ENCODE measurements around the gene HCFC1R1. TPM values are rescaled to one million over a fixed set of nuclear protein-coding genes. Genes with fewer than 3 reads are reported as not detected.

Gene HCFC1R1
- total RNA-seq, 4 donors from 2014 or later, result 27.5 to 41.5 (median 31.9) TPM

- H3K4me3 ChIP-seq (ENCODE audit: low read depth, poor library complexity, severe bottlenecking), result no peak overlapping the region
- DNase-seq (ENCODE audit: low spot score in 2 of 2), result no peak
- WGBS, 2 donors, result 70 to 71% methylated on average over 5 of the region's 5 CpGs
- TF ChIP-seq, protein P1, sequence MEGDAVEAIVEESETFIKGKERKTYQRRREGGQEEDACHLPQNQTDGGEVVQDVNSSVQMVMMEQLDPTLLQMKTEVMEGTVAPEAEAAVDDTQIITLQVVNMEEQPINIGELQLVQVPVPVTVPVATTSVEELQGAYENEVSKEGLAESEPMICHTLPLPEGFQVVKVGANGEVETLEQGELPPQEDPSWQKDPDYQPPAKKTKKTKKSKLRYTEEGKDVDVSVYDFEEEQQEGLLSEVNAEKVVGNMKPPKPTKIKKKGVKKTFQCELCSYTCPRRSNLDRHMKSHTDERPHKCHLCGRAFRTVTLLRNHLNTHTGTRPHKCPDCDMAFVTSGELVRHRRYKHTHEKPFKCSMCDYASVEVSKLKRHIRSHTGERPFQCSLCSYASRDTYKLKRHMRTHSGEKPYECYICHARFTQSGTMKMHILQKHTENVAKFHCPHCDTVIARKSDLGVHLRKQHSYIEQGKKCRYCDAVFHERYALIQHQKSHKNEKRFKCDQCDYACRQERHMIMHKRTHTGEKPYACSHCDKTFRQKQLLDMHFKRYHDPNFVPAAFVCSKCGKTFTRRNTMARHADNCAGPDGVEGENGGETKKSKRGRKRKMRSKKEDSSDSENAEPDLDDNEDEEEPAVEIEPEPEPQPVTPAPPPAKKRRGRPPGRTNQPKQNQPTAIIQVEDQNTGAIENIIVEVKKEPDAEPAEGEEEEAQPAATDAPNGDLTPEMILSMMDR (IDR thresholded peaks at IDR 0.05), result no peak
- no peak for TF ChIP-seq POLR2A (IDR thresholded peaks at IDR 0.05)
- intact Hi-C loops (cut with DNase I; ENCODE audit: low total_unique reads), result no loop called here
These were observed 50.6 kb downstream of the HCFC1R1 start for GRCh38 chr16:2973093-2973492.

Other genes with a start within 250 kb of the HCFC1R1 start
- gene ELOB, start 246.7 kb downstream of the HCFC1R1 start, total RNA-seq, result 1,000 to 10,000 TPM in 1 of 4 donors, 100 to 1,000 TPM in 3; 244 to 2,128 (median 328) TPM
- gene PRSS33, start 236.4 kb downstream of the HCFC1R1 start, total RNA-seq, result not detected
- not detected for gene PRSS41, start 225.5 kb downstream of the HCFC1R1 start, total RNA-seq
- gene PRSS21, start 206.7 kb downstream of the HCFC1R1 start, total RNA-seq, result under 1 TPM in 1 of 4 donors, not detected in 3; 0.63 TPM
- 10 to 100 TPM in 3 of 4 donors, 1 to 10 TPM in 1; 5.6 to 67.9 (median 19.4) TPM for gene ZG16B, start 193.6 kb downstream of the HCFC1R1 start, total RNA-seq
- 1 to 10 TPM; 2.3 to 6.7 (median 4.6) TPM for gene PRSS22, start 165.8 kb downstream of the HCFC1R1 start, total RNA-seq
- 10 to 100 TPM; 36.4 to 44.6 (median 40.3) TPM for gene FLYWCH2, start 140.7 kb downstream of the HCFC1R1 start, total RNA-seq
- 10 to 100 TPM; 36.9 to 61.4 (median 46.0) TPM for gene FLYWCH1, start 112.0 kb downstream of the HCFC1R1 start, total RNA-seq
- gene KREMEN2, start 59.7 kb downstream of the HCFC1R1 start, total RNA-seq, result 1 to 10 TPM; 1.9 to 3.8 (median 2.5) TPM
- gene PAQR4, start 54.6 kb downstream of the HCFC1R1 start, total RNA-seq, result 10 to 100 TPM in 2 of 4 donors, 1 to 10 TPM in 2; 6.2 to 17.9 (median 10.6) TPM
- gene PKMYT1, start 43.5 kb downstream of the HCFC1R1 start, total RNA-seq, result 1 to 10 TPM; 3.0 to 7.4 (median 3.9) TPM
- under 1 TPM in 2 of 4 donors, not detected in 2; 0.15 to 0.23 TPM for gene CLDN9, start 11.0 kb downstream of the HCFC1R1 start, total RNA-seq
- gene CLDN6, start 5.8 kb downstream of the HCFC1R1 start, total RNA-seq, result not detected
- 10 to 100 TPM; 11.7 to 60.0 (median 23.6) TPM for gene TNFRSF12A, start 3.6 kb downstream of the HCFC1R1 start, total RNA-seq
- 10 to 100 TPM; 13.2 to 22.1 (median 20.1) TPM for gene THOC6, start 93 bp upstream of the HCFC1R1 start, total RNA-seq
- gene BICDL2, start 13.0 kb upstream of the HCFC1R1 start, total RNA-seq, result 100 to 1,000 TPM in 3 of 4 donors, 10 to 100 TPM in 1; 87.2 to 115 (median 106) TPM
- gene MMP25, start 22.6 kb upstream of the HCFC1R1 start, total RNA-seq, result under 1 TPM in 3 of 4 donors, not detected in 1; 0.30 to 0.81 (median 0.49) TPM
- gene IL32, start 41.7 kb upstream of the HCFC1R1 start, total RNA-seq, result 1 to 10 TPM in 3 of 4 donors, under 1 TPM in 1; 0.80 to 7.2 (median 5.1) TPM
- gene ZSCAN10, start 75.4 kb upstream of the HCFC1R1 start, total RNA-seq, result not detected
- gene ZNF205, start 88.6 kb upstream of the HCFC1R1 start, total RNA-seq, result 10 to 100 TPM; 15.1 to 25.3 (median 18.5) TPM
- gene ZNF213, start 111.1 kb upstream of the HCFC1R1 start, total RNA-seq, result 10 to 100 TPM; 10.7 to 18.0 (median 14.6) TPM
- gene OR1F1, start 164.3 kb upstream of the HCFC1R1 start, total RNA-seq, result not detected
- 1 to 10 TPM; 2.2 to 5.7 (median 3.9) TPM for gene ZNF200, start 211.2 kb upstream of the HCFC1R1 start, total RNA-seq
- gene MEFV, start 232.7 kb upstream of the HCFC1R1 start, total RNA-seq, result 1 to 10 TPM in 2 of 4 donors, under 1 TPM in 2; 0.80 to 3.3 (median 1.8) TPM